GM23248 (cell line): ENCODE data around the gene MRGPRD.

Source experiments
- EZH2 ChIP-seq: fragments of 200-600 bp; sonication (generic); IDR thresholded peaks from 2 replicates; pipeline ENCODE4 v1.6.1; 2018; ENCODE audit warnings: antibody characterized with exemption, mild to moderate bottlenecking; ENCODE audit not compliant: insufficient read depth, poor library complexity, severe bottlenecking
- EZH2phosphoT487 ChIP-seq: fragments of 200-600 bp; sonication (generic); IDR thresholded peaks from 2 replicates; pipeline ENCODE4 v1.6.1; 2018; ENCODE audit warnings: antibody characterized with exemption, moderate library complexity, mild to moderate bottlenecking, low read depth; ENCODE audit not compliant: insufficient read depth

- no peak for TF ChIP-seq EZH2
- TF ChIP-seq EZH2phosphoT487 = no peak
These were observed 38.1 kb upstream of the MRGPRD start for GRCh38 chr11:69018924-69019323.
